Measurements from ENCODE around the gene SLC35A5.

- TF ChIP-seq CTCF (IDR thresholded peaks at IDR 0.05) (no peak), POLR2A (IDR thresholded peaks at IDR 0.05) (no peak)
These were observed 6.2 kb upstream of the SLC35A5 start for GRCh38 chr3:112555535-112556170.

Data from Peyer's patch (tissue), 4 donors.